Measurements from ENCODE around the gene HSPA13.

DNA sequence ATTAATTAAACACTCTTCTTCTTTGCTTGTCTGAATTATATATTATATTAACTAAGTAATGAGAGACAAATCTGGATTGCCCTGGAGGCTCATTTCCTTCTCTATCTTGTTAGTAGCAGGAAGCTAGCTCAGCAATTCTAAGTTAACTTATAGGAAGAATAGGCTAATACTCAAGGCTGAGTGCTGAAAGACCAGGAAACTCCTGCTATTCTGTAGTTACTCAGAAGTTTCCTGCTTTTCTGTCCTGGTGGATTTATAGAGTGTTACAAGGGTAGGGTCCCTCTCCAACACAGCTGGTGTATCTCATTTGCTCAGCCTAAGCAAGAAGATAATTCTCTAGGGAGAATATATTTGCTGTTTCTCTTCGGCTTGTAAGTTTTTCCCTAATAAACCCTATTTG, 29.2 kb downstream of the HSPA13 start:
- TF ChIP-seq, protein P1, sequence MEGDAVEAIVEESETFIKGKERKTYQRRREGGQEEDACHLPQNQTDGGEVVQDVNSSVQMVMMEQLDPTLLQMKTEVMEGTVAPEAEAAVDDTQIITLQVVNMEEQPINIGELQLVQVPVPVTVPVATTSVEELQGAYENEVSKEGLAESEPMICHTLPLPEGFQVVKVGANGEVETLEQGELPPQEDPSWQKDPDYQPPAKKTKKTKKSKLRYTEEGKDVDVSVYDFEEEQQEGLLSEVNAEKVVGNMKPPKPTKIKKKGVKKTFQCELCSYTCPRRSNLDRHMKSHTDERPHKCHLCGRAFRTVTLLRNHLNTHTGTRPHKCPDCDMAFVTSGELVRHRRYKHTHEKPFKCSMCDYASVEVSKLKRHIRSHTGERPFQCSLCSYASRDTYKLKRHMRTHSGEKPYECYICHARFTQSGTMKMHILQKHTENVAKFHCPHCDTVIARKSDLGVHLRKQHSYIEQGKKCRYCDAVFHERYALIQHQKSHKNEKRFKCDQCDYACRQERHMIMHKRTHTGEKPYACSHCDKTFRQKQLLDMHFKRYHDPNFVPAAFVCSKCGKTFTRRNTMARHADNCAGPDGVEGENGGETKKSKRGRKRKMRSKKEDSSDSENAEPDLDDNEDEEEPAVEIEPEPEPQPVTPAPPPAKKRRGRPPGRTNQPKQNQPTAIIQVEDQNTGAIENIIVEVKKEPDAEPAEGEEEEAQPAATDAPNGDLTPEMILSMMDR (conservative IDR thresholded peaks at IDR 0.05), result no peak
- no peak for TF ChIP-seq EZH2 (IDR thresholded peaks at IDR 0.05; ENCODE audit: low read depth)

Data from PC-9 (cell line).